ENCODE results near the gene CDH22.
A peak's percentile ranks its signal among the peaks of the same experiment; 100 is the strongest.

CDH22 gene

DNA sequence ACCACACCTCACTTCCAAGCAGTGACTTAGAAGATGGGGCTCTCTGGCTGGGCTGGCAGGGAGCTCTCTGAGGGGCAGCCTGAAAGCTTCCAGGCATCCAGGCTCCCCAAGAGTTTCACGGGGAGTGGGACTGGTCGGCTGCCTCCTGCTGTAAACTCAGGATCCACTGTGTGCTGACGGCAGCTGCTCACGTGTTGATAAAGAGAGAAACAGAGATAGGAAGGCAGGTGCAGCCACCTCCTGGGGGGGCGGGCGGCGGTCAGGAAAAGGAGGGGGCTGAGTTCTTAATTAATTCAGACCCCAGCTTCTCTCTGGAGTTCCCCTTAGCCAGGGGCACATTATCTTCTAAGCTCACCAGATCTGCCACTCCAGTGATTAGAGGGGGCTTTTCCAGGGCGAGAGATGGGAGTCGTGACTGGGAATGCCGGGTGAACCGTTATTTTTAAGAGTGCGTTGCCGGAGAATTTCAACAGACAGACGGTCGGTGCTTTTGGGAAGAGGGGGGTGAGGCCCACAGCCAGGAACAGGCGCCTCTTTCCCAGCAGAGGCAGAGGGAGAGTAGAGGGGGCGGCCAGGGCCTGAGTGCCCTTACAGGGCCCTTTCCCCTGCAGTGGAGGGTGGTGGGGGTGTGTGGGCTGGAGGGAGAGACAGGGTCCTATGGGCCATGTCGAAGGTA lies 119.3 kb downstream of the CDH22 start:
- DNase-seq = no peak

DNA sequence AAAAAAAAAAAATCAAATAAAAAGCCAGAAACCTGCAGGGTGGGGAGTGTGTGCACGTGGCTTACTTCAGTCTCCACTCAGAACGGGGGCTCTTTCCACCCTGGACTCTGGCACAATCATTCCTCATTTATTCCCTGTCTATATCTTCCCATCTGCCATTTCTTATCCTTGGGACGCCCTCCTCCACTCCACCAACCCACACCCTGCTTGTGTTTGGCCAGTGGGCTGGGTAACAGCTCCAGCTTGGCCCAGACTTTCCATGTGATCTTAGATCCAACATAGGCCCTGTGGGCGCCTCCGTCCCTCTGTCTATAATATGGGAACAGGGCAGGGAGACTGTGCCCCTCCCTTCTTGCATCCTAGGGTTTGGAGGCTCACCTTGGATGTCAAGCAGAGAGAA lies 122.1 kb downstream of the CDH22 start:
- no peak for DNase-seq

DNA sequence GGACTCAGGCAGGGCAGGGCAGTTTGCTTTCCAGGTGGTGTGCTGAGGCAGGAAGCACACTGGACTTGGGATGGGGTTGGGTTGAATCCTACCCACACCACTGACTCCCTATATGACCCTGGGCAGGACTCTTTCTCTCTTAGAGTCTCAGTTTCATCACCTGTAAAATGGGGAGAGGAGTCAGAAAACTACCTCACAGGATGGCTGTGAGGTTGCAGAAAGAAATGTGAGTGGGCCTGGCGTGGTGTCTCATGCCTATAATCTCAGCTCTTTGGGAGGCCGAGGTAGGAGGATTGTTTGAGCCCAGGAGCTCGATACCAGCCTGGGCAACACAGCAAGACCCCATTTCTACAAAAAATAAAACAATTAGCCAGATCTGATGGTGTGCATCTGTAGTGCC lies 122.9 kb downstream of the CDH22 start:
- no peak for DNase-seq

DNA sequence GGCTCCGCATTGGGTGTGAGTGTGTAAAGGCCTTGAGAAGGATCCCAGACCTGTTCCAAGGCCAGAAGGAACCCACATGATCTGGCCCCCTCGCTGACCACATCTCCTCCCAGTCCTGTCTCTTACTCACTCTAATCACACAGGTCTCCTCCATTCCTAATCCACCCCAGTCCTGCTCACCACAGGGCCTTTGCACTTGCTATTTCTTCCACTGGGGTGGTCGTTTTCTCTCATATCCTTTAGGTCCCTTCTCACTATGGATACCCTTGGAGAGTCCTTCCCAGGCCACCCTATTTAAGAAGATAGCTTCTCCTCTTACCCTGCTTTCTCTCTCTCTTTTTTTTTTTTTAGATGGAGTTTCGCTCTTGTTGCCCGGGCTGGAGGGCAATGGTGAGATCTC lies 124.5 kb downstream of the CDH22 start:
- no peak for DNase-seq

GRCh38 chr20:46182276-46183200 lies 125.8 kb downstream of the CDH22 start:
- no peak for DNase-seq

GRCh38 chr20:46179862-46180261 lies 128.4 kb downstream of the CDH22 start:
- DNase-seq = no peak

DNA sequence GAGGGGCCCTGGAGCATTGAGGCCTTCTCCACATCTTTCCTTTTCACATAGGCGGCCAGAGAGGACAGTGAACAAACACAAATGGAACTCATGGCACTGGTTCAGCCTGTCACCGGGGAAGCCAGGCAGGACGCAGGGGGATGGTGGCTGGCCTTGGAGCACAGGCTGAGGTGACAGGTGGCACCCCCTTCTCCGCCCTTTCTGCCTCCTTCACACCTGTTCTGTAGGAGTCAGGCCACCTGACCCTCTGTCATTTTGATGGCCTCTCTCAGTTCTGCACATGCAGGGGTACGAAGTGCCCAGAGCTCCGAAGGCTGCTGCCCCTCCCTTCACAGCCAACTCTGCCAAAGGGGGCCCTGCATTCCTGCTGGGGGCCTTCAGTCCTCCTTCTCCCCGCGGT lies 129.4 kb downstream of the CDH22 start:
- DNase-seq = no peak

DNA sequence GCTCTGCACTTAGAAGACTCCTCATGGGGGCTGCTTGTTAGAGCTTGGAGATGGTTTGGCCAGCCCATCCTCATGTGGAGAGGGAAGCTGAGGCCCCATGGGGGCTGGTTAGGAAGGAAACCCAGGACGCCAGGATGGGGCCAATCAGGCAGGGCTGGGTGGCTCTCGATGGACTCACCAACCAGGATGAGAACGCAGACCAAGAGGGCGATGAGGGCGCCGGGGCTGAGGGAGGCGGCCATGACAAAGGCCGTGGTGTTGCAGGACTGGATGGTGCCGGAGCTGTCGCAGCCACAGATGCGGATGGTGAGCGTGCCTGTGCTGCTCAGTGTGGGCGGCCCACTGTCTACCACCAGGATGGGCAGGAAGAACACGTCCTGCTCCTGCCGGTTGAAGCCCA lies 130.5 kb downstream of the CDH22 start:
- DNase-seq = no peak

DNA sequence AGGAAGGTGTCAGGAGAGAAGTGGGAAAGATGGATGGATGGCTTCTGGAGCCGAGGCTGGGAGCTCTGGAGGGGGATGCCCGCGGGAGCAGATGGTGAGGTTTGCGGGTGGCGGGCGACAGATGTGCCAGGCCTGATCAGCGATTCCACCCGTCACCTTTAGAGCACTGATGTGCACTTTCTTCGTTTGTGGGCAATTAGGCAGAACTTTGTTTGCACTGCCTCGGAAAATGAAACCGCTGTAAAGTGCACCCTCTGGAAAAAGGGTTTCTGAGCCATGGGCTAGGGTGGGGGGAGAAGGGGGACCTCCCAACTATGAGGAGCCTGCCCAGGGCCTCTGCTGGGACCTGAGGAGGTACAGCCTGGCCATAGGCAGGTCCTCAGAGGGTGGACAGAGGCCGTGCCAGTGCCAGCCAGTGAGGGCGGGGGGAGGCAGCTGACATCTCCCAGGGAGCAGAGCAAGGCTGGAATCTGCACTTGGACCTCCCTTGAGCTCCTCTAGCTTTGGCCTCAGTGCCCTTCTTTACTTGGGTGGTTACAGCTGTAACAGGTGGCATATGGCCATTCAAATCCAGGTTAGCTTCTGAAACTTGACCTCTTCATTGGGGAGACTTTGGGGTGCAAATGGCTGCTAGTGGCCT lies 131.4 kb downstream of the CDH22 start:
- no peak for DNase-seq

GRCh38 chr20:46175127-46175494 lies 133.2 kb downstream of the CDH22 start:
- no peak for DNase-seq

DNA sequence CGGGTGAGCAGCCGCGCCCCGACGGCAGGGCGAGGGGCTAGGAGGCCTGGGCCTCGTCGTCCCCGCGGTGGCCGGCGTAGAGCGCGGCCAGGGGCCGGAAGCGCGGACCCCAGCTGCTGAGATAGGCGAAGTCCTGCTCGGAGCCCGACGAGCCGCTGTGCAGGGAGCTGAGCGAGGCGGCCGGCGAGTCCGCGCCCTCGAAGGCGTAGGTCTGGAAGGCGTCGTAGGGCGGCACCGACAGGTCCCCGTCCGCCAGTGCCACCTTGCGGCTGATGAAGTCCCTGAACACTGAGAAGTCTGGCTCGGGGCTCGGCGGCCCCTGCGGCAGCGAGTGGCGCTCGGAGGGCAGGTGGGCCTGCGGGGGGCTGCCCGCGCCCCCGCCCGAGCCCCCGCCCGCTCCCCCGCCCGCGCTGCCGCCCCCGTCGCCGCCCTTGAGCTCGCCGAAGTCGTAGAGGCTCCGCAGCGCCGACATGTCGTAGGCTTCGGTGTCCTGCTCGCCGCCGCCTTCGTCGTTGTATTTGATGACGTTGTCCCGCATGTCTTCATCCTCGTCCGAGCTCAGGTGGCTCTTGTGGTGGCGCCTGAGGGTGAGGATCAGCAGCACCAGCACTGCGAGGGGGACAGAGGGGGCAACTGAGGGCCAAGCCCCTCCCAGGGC lies 133.7 kb downstream of the CDH22 start:
- peak; percentile 69 to 92 for DNase-seq

DNA sequence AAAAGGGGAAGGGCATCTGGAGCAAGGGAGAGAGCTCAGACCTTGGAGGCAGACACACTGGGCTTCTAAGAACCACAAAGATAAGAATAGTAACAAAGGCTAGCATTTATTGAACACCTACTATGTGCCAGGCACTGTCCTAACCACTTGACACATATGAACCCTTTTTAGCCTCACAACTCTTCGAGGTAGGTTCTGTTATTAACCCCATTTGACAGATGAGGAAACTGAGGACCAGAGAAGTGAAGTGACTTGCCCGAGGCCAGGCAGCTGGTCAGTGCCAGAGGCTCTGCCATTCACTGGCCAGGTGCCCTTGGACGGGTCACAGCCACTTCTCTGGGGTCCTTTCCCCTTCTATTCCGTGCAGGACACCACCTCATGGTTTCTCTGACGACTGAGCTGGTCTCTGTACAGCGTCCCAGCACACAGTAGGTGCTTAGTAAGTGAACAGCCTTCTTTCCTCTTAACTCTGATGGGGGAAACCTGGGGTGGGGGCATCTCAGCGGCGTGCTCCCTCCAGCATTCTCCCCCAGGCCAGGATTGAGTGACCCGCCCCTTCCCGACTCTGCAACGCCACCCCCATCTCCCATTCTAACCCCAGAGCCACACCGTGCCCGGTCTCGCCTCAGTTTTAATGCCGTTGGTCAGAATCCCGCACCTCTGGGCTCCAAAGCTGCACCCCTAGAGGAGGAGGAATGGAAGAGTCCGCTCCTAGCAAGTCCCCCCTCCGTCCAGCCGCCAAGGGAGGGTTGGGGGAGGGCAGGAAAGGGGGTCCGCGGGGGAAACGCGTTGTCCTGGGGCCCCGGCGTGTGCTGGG lies 134.4 kb downstream of the CDH22 start:
- no peak for DNase-seq

DNA sequence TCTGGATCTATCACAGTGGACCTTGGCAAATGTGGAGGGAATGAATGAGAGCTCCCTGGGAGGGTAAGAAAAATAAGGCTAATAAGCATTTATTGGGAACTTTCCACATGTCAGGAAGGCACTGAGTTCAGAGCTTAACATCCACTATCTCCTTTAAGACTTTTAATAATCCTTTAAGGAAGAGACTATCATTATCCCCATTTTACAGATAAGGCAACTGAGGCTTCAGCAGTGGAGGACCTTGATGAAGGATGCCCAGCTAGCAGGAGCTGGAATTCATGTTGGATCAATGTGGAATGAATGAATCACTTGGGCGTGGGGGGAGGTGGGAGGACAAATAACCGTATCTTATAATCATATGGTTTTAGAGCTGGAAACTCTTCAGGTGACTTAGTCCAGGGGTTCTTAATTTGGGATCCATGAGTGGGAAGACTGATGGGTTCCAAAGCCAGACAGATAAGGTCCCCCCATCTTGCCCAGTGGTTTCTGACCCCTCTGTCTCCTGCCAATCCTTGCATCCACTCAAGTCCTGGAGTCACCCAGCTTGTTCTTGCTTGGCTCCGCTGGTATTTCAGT lies 135.2 kb downstream of the CDH22 start:
- no peak for DNase-seq

DNA sequence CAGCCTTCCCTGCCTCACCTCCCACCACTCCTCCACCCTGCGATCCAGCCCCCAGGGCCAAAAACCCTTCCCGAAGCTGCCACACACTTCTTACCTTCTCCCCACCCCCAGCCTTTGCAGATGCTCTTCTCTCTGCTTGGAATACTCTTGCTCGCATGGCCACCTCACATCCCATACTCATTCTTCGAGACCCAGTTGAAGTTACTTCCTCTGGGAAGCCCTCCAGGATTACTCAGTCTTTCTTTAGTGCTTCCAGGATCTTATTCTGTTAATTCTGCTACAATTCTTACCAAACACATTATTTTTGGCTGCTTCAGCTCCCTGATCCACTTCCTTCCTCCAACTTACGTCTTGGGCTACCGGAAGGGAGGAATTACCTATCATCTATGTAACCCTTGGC lies 135.8 kb downstream of the CDH22 start:
- no peak for DNase-seq

DNA sequence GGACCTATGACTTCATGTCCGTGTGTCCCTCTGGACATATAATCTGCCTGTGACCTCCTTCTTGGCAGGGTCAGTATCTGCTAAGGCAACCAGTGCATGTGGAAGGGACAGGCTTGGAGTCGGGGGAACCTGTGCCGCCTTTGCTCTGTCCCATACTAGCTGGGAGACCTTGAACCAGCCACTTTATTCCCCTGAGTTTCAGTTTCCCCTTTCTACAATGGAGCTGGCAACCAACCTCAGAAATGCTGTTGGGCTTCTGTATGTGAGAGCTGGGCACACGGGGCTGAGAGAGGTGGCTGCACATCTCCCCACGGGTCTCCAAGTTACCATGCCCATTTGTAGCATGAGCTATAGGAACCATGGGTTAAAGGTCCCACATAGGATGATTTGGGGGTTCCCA lies 136.4 kb downstream of the CDH22 start:
- DNase-seq = no peak

DNA sequence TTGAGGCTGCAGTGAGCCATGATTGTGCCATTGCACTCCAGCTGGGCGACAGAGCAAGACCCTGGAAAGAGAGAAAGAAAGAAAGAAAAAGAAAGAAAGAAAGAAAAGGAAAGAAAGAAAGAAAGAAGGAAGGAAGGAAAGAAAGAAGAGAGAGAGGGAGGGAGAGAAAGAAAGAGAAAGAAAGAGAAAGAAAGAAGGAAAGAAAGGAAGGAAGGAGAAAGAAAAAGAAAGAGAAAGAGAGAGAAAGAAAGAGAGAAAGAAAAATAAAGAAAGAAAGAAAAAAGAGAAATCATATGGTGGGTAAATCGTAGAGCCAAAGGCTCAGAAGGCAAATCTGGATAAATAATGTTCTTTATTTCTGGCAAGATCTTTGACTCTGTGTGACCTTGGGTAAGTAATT lies 136.8 kb downstream of the CDH22 start:
- no peak for DNase-seq

DNA sequence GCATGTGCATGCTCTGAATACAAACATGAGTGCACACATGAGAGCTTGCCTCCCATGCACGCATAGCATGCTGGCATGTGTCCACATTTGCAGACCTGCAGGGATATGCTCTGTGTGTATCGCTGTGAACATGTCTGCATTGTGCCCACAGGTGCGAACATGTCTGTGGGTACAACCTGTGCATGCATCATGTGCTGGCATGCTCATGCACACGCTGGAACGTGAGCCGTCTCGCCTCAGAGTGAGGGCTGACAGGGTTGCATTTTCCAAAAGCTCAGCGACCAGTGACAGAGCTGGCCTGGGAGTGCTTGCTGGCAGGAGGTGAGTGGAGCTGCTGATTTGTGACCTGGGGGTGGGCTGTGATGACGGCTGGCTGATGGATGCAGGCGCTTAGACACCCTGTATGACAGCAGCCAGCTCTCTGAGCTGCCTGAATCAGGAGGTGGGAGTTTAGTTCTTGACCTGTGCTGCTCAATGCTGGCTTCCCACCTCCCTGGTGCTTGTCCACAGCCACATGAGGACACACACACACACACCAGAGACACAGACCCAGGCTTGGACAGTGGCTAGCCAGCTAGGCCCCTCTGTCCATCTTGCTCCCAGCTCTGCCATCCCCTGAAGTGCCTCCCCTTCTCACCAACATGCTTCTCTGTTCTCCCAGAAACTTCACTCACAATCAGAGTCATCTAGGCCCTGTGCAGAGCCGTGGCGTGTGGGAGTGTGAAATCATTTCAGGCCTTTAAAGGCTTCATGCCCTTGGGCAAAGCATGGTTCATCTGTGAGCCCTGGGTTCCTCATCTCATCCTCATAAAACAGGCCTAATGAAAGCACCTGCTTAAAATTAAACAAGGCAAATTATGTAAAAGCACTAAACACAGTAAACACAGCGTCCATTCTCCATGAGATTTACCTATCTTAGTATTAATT lies 138.8 kb downstream of the CDH22 start:
- peak; percentile 85 to 87 for DNase-seq

- DNase-seq = no peak
Measured at GRCh38 chr20:46168438-46168837, 139.9 kb downstream of the CDH22 start.

DNA sequence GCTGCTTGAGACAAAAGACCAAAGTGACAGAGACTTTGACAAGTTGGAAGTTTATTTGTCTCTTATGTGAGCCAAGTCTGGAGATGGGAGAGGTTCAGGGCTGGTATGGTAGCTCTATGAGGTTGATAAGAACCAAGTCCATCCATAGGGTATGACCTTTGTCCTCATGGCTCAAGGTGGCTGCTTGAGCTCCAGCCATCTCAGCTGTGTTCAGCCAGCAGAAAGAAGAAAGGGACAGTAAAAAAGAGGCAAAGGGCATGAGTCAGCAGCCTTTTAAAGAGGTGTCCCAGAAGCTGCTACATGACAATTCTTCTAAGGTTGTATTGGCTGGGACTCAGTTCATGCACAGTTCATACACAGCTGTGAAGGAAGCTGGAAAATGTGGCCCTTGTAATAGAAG lies 141.2 kb downstream of the CDH22 start:
- DNase-seq = no peak

DNA sequence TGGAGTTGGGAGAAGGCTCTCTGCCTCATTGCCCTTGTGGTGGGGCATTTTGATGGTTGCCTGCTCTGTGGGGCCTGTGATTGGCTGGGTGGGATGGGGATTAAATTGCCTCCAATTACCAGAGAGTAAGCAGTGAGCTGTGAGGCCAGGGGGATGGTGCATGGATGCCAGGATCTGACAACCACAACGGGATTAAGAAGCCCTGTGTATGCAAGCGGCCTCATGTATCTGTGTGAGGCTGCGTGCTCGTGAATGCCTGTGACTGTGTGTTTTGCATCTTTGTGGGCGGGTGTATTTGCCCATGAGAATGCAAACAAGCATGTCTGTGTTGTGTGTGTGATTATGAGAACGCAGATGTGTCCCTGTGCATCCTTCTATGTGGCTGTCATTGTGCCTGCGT lies 144.0 kb downstream of the CDH22 start:
- DNase-seq = peak; percentile 95

DNA sequence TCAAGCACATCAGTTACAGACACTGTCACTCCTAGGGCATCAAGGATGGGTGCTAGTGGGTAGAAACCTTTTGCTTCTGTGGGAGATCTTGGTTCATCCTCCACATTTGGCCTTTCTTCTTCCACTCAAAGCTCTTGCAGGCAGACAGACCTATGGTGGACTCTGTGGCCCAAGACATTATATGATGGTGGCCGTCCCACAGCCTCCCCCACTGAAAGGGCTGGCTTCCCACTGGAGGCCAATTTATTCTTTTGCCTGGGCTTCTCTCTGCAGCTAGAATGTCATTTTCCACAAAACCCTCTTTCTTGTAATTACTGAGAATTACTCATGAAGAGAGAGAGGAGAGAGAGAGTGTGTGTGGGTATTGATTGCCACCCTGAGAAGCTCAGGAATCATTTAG lies 146.4 kb downstream of the CDH22 start:
- DNase-seq = no peak
